ENCODE data around the gene C5orf34. TPM values are rescaled to one million over a fixed set of nuclear protein-coding genes. Genes with fewer than 3 reads are reported as not detected.
"Not testable (repeated sequence)": the region's sequence is repeated elsewhere in the genome, so short reads cannot be mapped to it uniquely, and the experiment has no call there.

The C5orf34 gene
- total RNA-seq, 4 donors from 2014 or later, result 0.64 to 5.4 (median 0.77) TPM

- 64% methylated on average over 2 of the region's 2 CpGs for WGBS
- no peaks in the 10 kb centered on the region for H3K9me3 ChIP-seq
- no peak overlapping the region for H3K4me3 ChIP-seq
- peaks cover 57% of the 10 kb centered on the region for H3K4me1 ChIP-seq
- no peak for TF ChIP-seq POLR2AphosphoS5 (IDR thresholded peaks at IDR 0.05)
- TF ChIP-seq EP300 (IDR thresholded peaks at IDR 0.05), result no peak
- TF ChIP-seq, protein P1, sequence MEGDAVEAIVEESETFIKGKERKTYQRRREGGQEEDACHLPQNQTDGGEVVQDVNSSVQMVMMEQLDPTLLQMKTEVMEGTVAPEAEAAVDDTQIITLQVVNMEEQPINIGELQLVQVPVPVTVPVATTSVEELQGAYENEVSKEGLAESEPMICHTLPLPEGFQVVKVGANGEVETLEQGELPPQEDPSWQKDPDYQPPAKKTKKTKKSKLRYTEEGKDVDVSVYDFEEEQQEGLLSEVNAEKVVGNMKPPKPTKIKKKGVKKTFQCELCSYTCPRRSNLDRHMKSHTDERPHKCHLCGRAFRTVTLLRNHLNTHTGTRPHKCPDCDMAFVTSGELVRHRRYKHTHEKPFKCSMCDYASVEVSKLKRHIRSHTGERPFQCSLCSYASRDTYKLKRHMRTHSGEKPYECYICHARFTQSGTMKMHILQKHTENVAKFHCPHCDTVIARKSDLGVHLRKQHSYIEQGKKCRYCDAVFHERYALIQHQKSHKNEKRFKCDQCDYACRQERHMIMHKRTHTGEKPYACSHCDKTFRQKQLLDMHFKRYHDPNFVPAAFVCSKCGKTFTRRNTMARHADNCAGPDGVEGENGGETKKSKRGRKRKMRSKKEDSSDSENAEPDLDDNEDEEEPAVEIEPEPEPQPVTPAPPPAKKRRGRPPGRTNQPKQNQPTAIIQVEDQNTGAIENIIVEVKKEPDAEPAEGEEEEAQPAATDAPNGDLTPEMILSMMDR (IDR thresholded peaks at IDR 0.05), result no peak
- no peak for TF ChIP-seq POLR2A (IDR thresholded peaks at IDR 0.05)
- H3K36me3 ChIP-seq, result peaks cover 28% of the 10 kb centered on the region
- no peak for DNase-seq (ENCODE audit: low spot score in 2 of 2)
- no peak overlapping the region for H3K27ac ChIP-seq
- no peaks in the 10 kb centered on the region for H3K27me3 ChIP-seq
These were observed 38.4 kb upstream of the C5orf34 start for GRCh38 chr5:43553381-43553780.

- DNase-seq (ENCODE audit: low spot score in 2 of 2), result no peak
- Histone ChIP-seq H3K9me3 (no peaks in the 10 kb centered on the region), H3K36me3 (peaks cover 39% of the 10 kb centered on the region), H3K27ac (no peak overlapping the region), H3K4me1 (peaks cover 49% of the 10 kb centered on the region), H3K27me3 (no peaks in the 10 kb centered on the region), H3K4me3 (no peak overlapping the region)
- TF ChIP-seq POLR2AphosphoS5 (IDR thresholded peaks at IDR 0.05) (no peak), POLR2A (IDR thresholded peaks at IDR 0.05) (no peak), EP300 (IDR thresholded peaks at IDR 0.05) (no peak)
- TF ChIP-seq, protein P1 (IDR thresholded peaks at IDR 0.05), result no peak
- 58% methylated on average over 2 of the region's 2 CpGs for WGBS
These were observed 36.8 kb upstream of the C5orf34 start for GRCh38 chr5:43551731-43552130.

- H3K4me1 ChIP-seq, result peaks cover 31% of the 10 kb centered on the region
- WGBS, result 93% methylated on average over 8 of the region's 8 CpGs
- not testable (repeated sequence) for DNase-seq (ENCODE audit: low spot score in 2 of 2); H3K27ac ChIP-seq; H3K27me3 ChIP-seq; H3K4me3 ChIP-seq; H3K9me3 ChIP-seq
- peaks cover 62% of the 10 kb centered on the region for H3K36me3 ChIP-seq
These were observed 34.3 kb upstream of the C5orf34 start for GRCh38 chr5:43549272-43549671.

DNA sequence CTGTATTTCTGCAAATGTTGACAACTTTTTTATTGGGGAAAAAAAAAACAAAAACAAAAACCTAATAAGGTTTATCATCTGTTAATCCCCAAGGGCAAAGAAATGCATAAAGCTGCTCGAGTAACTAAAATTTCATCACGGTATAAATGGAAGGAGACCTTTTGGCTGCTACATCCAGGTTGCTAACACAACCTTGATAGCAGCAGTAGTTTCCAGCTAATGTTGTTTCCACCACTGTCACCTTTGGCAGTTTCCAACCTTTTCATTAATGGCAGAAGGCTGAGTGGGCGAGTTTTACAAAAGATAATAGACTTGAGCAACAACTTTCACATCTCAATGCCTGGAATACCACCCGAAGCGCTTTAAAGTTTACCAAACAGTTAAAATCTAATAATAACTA is 33.4 kb upstream of the C5orf34 start:
- peaks cover 64% of the 10 kb centered on the region for H3K36me3 ChIP-seq
- peaks cover 22% of the 10 kb centered on the region for H3K4me1 ChIP-seq
- H3K27me3 ChIP-seq, result no peaks in the 10 kb centered on the region
- no peak overlapping the region for H3K27ac ChIP-seq
- H3K9me3 ChIP-seq, result no peaks in the 10 kb centered on the region
- WGBS, result 81% methylated on average over 5 of the region's 5 CpGs
- H3K4me3 ChIP-seq, result no peak overlapping the region
- TF ChIP-seq POLR2AphosphoS5 (IDR thresholded peaks at IDR 0.05), result no peak
- TF ChIP-seq EP300 (IDR thresholded peaks at IDR 0.05), result no peak
- no peak for TF ChIP-seq POLR2A (IDR thresholded peaks at IDR 0.05)
- TF ChIP-seq, protein P1 (IDR thresholded peaks at IDR 0.05), result no peak
- no peak for DNase-seq (ENCODE audit: low spot score in 2 of 2)

DNA sequence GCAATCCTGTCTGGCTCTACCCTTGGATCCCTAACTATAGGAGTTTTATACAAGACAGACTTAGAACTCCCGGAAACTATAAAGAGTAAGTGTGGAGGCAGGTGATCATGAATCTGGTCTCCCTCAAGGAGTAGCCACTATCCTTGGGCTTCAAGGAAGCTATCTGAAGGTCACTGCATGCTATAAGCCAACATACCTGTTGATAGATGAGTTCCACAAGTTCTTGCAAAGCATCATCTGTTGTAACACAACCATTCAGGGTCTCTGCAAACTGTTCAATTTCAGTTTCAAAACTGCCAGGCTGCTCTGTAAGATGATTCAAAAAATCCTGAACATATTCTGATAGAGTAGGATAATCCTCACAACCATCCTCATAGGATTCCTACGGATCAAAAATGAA is 32.6 kb upstream of the C5orf34 start:
- DNase-seq (ENCODE audit: low spot score in 2 of 2), result no peak
- Histone ChIP-seq H3K36me3 (peaks cover 72% of the 10 kb centered on the region), H3K27me3 (no peaks in the 10 kb centered on the region), H3K27ac (no peak overlapping the region), H3K9me3 (no peaks in the 10 kb centered on the region), H3K4me1 (peaks cover 14% of the 10 kb centered on the region), H3K4me3 (no peak overlapping the region)
- 94% methylated on average over 2 of the region's 2 CpGs for WGBS
- TF ChIP-seq, protein P1 (IDR thresholded peaks at IDR 0.05), result no peak
- TF ChIP-seq POLR2A (IDR thresholded peaks at IDR 0.05) (no peak), POLR2AphosphoS5 (IDR thresholded peaks at IDR 0.05) (no peak), EP300 (IDR thresholded peaks at IDR 0.05) (no peak)

GRCh38 chr5:43543434-43543833 is 28.5 kb upstream of the C5orf34 start:
- peaks cover under 1% of the 10 kb centered on the region for H3K4me1 ChIP-seq
- DNase-seq (ENCODE audit: low spot score in 2 of 2), result no peak
- no peaks in the 10 kb centered on the region for H3K9me3 ChIP-seq
- H3K27me3 ChIP-seq, result no peaks in the 10 kb centered on the region
- H3K27ac ChIP-seq, result no peak overlapping the region
- H3K4me3 ChIP-seq, result no peak overlapping the region
- TF ChIP-seq POLR2A (IDR thresholded peaks at IDR 0.05), result no peak
- TF ChIP-seq, protein P1 (IDR thresholded peaks at IDR 0.05), result no peak
- TF ChIP-seq EP300 (IDR thresholded peaks at IDR 0.05), result no peak
- TF ChIP-seq POLR2AphosphoS5 (IDR thresholded peaks at IDR 0.05), result no peak
- H3K36me3 ChIP-seq, result peaks cover 75% of the 10 kb centered on the region
